HEK293T (cell line): ENCODE data around the gene MICU1.

Experiments
- ARNT ChIP-seq: fragments of 450-650 bp; IDR thresholded peaks from 2 replicates; pipeline ENCODE4 v1.6.1; 2017; ENCODE audit warnings: mild to moderate bottlenecking
- BHLHE40 ChIP-seq: fragments of 450-650 bp; IDR thresholded peaks from 2 replicates; pipeline ENCODE4 v1.6.1; 2016; ENCODE audit warnings: mild to moderate bottlenecking, moderate library complexity, borderline replicate concordance
- CTBP1 ChIP-seq: fragments of 450-650 bp; IDR thresholded peaks from 2 replicates; pipeline ENCODE4 v1.6.1; 2016; ENCODE audit warnings: borderline replicate concordance
- FOXA1 ChIP-seq: fragments of 450-650 bp; IDR thresholded peaks from 2 replicates; pipeline ENCODE4 v1.6.1; 2016; ENCODE audit warnings: mild to moderate bottlenecking
- FOXK2 ChIP-seq: fragments of 450-650 bp; IDR thresholded peaks from 2 replicates; pipeline ENCODE4 v1.6.1; 2016; ENCODE audit warnings: mild to moderate bottlenecking
- HDGF ChIP-seq: fragments of 450-650 bp; IDR thresholded peaks from 2 replicates; pipeline ENCODE4 v1.6.1; 2017; ENCODE audit warnings: antibody characterized with exemption, borderline replicate concordance
- LEF1 ChIP-seq: fragments of 450-650 bp; IDR thresholded peaks from 2 replicates; pipeline ENCODE4 v1.6.1; 2017; ENCODE audit warnings: mild to moderate bottlenecking, borderline replicate concordance
- NFRKB ChIP-seq: fragments of 450-650 bp; IDR thresholded peaks from 2 replicates; pipeline ENCODE4 v1.6.1; 2016; ENCODE audit warnings: mild to moderate bottlenecking, moderate library complexity
- SP1 ChIP-seq: fragments of 450-650 bp; IDR thresholded peaks from 2 replicates; pipeline ENCODE4 v1.6.1; 2017
- SUZ12 ChIP-seq: fragments of 450-650 bp; IDR thresholded peaks from 2 replicates; pipeline ENCODE4 v1.6.1; 2016; ENCODE audit warnings: mild to moderate bottlenecking
- ZNF384 ChIP-seq: fragments of 450-650 bp; IDR thresholded peaks from 2 replicates; pipeline ENCODE4 v1.6.1; 2016
- TF ChIP-seq, protein P1 (sequence below): fragments of 450-650 bp; IDR thresholded peaks from 2 replicates; pipeline ENCODE4 v1.6.1; 2016

- no peak for TF ChIP-seq FOXA1
- no peak for TF ChIP-seq NFRKB
- TF ChIP-seq SP1 = no peak
- no peak for TF ChIP-seq LEF1
- TF ChIP-seq ARNT = no peak
- no peak for TF ChIP-seq BHLHE40
- TF ChIP-seq, protein P1, sequence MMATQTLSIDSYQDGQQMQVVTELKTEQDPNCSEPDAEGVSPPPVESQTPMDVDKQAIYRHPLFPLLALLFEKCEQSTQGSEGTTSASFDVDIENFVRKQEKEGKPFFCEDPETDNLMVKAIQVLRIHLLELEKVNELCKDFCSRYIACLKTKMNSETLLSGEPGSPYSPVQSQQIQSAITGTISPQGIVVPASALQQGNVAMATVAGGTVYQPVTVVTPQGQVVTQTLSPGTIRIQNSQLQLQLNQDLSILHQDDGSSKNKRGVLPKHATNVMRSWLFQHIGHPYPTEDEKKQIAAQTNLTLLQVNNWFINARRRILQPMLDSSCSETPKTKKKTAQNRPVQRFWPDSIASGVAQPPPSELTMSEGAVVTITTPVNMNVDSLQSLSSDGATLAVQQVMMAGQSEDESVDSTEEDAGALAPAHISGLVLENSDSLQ = no peak
- no peak for TF ChIP-seq SUZ12
- TF ChIP-seq HDGF = no peak
- TF ChIP-seq FOXK2 = no peak
- no peak for TF ChIP-seq ZNF384
- no peak for TF ChIP-seq CTBP1
Measured at GRCh38 chr10:72421885-72422540, 203.9 kb downstream of the MICU1 start.
